ENCODE results near the gene RHOJ. TPM values are rescaled to one million over a fixed set of nuclear protein-coding genes. Genes with fewer than 3 reads are reported as not detected.

RHOJ gene
- total RNA-seq, 1 experiment from 2014 or later: 30.2 TPM

DNA sequence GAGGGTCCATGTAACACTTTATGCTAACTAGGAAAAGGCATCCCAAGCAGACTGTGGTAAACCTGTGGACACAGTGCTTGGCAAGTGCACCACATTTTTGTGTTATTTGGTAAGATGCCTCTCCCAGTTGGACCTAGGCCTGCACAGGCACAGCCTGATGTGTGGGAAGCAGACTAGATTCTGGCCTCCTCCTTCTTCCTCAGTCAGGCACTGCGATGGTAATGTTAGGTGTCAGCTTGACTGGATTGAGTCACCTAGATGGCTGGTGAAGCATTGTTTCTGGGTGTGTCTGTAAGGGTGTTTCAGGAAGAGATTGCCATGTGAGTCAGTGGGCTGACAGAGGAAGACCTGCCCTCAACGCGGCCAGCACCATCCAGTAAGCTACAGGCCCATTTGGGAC, 25.3 kb upstream of the RHOJ start:
- no peaks in the 10 kb centered on the region for H3K36me3 ChIP-seq (ENCODE audit: insufficient read depth, low read length, poor library complexity, severe bottlenecking)
- peaks cover 6% of the 10 kb centered on the region for H3K4me1 ChIP-seq (ENCODE audit: insufficient read depth, low read length, poor library complexity, severe bottlenecking)
- TF ChIP-seq, protein P1, sequence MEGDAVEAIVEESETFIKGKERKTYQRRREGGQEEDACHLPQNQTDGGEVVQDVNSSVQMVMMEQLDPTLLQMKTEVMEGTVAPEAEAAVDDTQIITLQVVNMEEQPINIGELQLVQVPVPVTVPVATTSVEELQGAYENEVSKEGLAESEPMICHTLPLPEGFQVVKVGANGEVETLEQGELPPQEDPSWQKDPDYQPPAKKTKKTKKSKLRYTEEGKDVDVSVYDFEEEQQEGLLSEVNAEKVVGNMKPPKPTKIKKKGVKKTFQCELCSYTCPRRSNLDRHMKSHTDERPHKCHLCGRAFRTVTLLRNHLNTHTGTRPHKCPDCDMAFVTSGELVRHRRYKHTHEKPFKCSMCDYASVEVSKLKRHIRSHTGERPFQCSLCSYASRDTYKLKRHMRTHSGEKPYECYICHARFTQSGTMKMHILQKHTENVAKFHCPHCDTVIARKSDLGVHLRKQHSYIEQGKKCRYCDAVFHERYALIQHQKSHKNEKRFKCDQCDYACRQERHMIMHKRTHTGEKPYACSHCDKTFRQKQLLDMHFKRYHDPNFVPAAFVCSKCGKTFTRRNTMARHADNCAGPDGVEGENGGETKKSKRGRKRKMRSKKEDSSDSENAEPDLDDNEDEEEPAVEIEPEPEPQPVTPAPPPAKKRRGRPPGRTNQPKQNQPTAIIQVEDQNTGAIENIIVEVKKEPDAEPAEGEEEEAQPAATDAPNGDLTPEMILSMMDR (conservative IDR thresholded peaks at IDR 0.05; ENCODE audit: low read depth, low read length): no peak
- TF ChIP-seq EZH2 (IDR thresholded peaks at IDR 0.05; ENCODE audit: borderline replicate concordance, low read depth, low read length, poor library complexity, severe bottlenecking): no peak
- no TSS peak for BruUV-seq (replicated peaks)
- DNase-seq (ENCODE audit: low spot score): no peak
- intact Hi-C loops (cut with micrococcal nuclease; ENCODE audit: unreplicated experiment): loop anchor here (10.0 kb wide), 1 partner anchor 196 kb away; no protein-coding TSS in a partner anchor
- ChIA-PET POLR2A (ENCODE audit: low non-redundant PET) (no interaction called here), CTCF (no interaction called here)
- H3K27ac ChIP-seq (ENCODE audit: low read depth, low read length, poor library complexity, severe bottlenecking): no peak overlapping the region
- no peaks in the 10 kb centered on the region for H3K27me3 ChIP-seq (replicated peaks; ENCODE audit: insufficient read depth, low read depth, low read length, poor library complexity)
- no peaks in the 10 kb centered on the region for H3K9me3 ChIP-seq (ENCODE audit: low read depth, low read length, poor library complexity, severe bottlenecking)
- no peak overlapping the region for H3K4me3 ChIP-seq (ENCODE audit: low read depth, low read length, poor library complexity, severe bottlenecking)

GRCh38 chr14:63179383-63179782, 24.9 kb upstream of the RHOJ start:
- BruUV-seq (replicated peaks): no TSS peak
- ChIA-PET CTCF (no interaction called here), POLR2A (ENCODE audit: low non-redundant PET) (no interaction called here)
- H3K27me3 ChIP-seq (replicated peaks; ENCODE audit: insufficient read depth, low read depth, low read length, poor library complexity): no peaks in the 10 kb centered on the region
- peaks cover 2% of the 10 kb centered on the region for H3K4me1 ChIP-seq (ENCODE audit: insufficient read depth, low read length, poor library complexity, severe bottlenecking)
- no peak overlapping the region for H3K4me3 ChIP-seq (ENCODE audit: low read depth, low read length, poor library complexity, severe bottlenecking)
- H3K27ac ChIP-seq (ENCODE audit: low read depth, low read length, poor library complexity, severe bottlenecking): no peak overlapping the region
- no peak for TF ChIP-seq EZH2 (IDR thresholded peaks at IDR 0.05; ENCODE audit: borderline replicate concordance, low read depth, low read length, poor library complexity, severe bottlenecking)
- TF ChIP-seq, protein P1 (conservative IDR thresholded peaks at IDR 0.05; ENCODE audit: low read depth, low read length): no peak
- no peaks in the 10 kb centered on the region for H3K36me3 ChIP-seq (ENCODE audit: insufficient read depth, low read length, poor library complexity, severe bottlenecking)
- intact Hi-C loops (cut with micrococcal nuclease; ENCODE audit: unreplicated experiment): loop anchor here (10.0 kb wide), 1 partner anchor 195 kb away; no protein-coding TSS in a partner anchor
- no peaks in the 10 kb centered on the region for H3K9me3 ChIP-seq (ENCODE audit: low read depth, low read length, poor library complexity, severe bottlenecking)
- DNase-seq (ENCODE audit: low spot score): no peak

DNA sequence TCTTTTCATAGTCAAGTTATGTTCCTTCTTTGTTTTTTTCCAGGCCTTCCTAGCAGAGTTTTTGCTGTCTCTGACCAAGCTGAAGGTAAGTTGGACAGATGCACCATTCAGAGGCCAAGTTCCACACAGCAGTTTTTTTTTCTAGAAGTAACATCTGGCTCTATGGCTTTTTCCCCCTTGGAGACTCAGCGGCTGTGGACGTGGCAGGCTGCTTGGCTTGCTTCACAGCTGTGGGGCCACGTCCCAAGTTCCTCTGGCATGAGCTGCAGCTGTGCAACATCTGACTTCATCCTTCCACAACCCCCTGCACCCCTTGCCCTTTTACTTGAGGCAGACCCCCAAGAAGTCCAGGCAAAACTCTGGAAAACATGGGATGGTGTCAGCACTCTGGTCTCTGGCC, 24.2 kb upstream of the RHOJ start:
- POLR2A ChIA-PET (ENCODE audit: low non-redundant PET): no interaction called here
- BruUV-seq (replicated peaks): no TSS peak
- H3K27ac ChIP-seq (ENCODE audit: low read depth, low read length, poor library complexity, severe bottlenecking): no peak overlapping the region

More for the DNA sequence above, 24.2 kb upstream of the RHOJ start:
- no peaks in the 10 kb centered on the region for H3K27me3 ChIP-seq (replicated peaks; ENCODE audit: insufficient read depth, low read depth, low read length, poor library complexity)
- no peaks in the 10 kb centered on the region for H3K36me3 ChIP-seq (ENCODE audit: insufficient read depth, low read length, poor library complexity, severe bottlenecking)
- H3K4me1 ChIP-seq (ENCODE audit: insufficient read depth, low read length, poor library complexity, severe bottlenecking): no peaks in the 10 kb centered on the region
- DNase-seq (ENCODE audit: low spot score): no peak
- no peak overlapping the region for H3K4me3 ChIP-seq (ENCODE audit: low read depth, low read length, poor library complexity, severe bottlenecking)
- H3K9me3 ChIP-seq (ENCODE audit: low read depth, low read length, poor library complexity, severe bottlenecking): no peaks in the 10 kb centered on the region
- CTCF ChIA-PET: no interaction called here
- intact Hi-C loops (cut with micrococcal nuclease; ENCODE audit: unreplicated experiment): no loop called here
- no peak for TF ChIP-seq EZH2 (IDR thresholded peaks at IDR 0.05; ENCODE audit: borderline replicate concordance, low read depth, low read length, poor library complexity, severe bottlenecking)
- TF ChIP-seq, protein P1 (conservative IDR thresholded peaks at IDR 0.05; ENCODE audit: low read depth, low read length): no peak
